ENCODE results near the gene CCNL1.

Gene CCNL1

DNA sequence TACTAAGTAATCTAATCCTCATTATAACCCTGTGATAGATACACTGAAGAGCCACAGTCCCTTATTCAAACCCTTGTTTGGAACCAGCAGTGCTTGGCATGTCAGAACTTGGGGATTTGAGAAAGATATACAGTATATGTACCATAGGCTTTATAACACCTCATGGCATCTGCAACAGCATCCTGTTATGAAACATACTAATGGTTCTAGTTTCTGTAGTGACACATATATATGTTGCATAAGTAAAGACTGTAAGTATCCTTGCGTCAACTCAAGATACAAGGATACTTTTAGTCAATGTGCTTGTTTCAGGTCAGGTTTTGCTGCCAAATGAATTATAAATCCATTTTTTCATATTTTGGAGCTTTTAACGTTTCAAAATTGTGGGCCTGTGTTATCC, 58.5 kb downstream of the CCNL1 start:
- DNase-seq, result no peak

DNA sequence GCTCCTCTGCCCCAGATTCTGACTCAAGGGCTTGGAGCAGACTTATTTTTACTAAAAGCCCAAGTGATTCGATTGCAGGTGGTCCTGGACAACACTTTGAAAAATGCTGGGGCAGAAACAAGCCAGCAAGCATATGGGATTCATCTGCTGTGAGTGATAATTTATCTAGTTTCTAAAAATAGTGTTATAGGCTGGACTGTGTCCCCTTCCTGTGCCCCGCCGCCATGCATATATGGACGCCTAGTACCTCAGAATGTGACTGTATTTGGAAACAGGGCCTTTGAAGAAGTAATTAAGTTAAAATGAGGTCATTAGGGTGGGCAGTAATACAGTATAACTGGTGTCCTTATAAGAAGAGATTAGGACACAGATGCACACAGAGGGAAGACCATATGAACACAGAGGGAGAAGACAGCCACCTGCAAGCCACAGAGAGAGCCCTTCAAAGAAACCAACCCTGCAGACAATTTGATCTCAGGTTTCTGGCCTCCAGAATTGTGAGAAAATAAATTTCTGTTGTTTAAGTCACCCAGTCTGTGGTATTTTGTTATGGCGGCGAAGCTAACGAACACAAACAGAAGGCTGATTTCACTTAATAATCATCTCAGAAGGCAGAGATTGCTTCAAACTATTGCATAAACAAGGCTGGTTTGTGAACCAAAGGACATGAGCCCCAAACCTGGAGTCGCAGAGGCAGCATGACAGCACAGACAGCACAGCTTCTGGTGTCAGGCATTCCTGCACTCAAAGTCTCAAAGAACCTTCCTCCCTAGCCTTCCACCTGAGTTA, 59.1 kb downstream of the CCNL1 start:
- DNase-seq, result no peak

DNA sequence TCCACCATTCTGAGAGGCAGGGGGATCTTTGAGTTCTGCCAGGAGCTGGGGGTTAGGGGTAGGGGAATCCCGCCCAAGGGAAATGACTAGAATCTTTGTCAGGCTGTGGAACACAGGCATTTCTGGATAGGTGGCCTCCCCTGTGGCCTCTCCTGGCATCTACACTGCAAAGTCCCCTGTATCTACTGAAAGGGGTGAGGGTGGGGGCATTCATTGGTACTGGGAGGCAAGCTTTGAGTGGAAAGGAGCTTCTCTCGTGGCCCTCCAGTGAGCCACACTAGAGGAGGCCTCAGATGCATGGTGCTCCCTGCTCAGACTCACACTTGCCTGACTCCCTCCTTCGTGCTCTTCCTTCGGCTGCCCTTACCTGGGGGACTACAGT, 59.9 kb downstream of the CCNL1 start:
- DNase-seq, result no peak

DNA sequence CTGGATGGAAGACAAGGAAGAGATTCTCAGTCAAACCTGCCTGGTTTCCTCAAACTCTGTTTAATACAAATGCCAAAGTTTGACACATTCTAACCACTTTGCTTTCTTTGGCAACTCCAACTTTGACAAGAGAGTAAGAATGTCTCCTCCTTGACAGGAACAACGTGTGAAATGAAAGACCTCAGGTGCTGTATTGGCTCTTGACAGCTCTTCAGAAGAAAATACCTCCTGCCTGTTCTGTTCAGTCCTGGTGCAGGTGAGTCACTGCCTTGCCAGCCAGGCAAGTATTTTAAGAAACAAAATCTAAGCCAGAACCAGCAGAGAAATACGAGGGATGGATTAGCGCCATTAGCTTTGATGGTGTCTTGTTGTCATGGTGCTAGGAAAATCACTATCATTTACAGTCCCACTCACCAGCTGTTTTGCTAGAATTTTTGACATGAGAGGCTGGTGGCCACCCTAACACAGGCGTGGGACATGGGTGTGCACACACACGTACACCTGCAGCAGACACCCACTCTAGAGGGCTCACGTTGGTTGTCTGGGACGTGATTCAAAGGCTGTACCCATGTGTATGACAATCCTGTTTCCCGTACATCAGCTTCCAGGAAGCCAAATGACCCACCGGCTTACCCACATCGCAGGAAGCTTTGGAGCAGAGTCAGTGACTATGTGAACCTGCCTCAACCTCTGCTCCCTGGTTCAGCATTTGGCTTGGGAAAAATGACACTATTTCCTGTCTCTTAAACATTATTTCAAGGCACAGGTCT, 60.4 kb downstream of the CCNL1 start:
- DNase-seq, result no peak

DNA sequence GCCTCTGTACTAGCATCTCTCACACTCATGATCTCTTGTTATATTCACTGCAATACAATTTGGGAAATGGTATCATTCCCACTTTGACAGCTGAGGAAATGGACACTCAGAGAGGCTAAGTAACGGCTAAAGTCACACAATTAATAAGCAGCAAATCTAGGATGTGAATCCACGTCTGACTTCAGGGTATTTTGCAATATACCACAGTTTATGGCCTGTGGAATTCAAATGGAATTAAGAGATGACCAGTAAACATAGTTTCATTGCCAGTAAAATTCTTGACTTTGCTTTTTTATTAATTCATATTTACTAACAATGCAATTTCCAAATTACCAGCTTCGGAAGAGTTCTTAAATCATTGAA, 61.1 kb downstream of the CCNL1 start:
- DNase-seq, result no peak

DNA sequence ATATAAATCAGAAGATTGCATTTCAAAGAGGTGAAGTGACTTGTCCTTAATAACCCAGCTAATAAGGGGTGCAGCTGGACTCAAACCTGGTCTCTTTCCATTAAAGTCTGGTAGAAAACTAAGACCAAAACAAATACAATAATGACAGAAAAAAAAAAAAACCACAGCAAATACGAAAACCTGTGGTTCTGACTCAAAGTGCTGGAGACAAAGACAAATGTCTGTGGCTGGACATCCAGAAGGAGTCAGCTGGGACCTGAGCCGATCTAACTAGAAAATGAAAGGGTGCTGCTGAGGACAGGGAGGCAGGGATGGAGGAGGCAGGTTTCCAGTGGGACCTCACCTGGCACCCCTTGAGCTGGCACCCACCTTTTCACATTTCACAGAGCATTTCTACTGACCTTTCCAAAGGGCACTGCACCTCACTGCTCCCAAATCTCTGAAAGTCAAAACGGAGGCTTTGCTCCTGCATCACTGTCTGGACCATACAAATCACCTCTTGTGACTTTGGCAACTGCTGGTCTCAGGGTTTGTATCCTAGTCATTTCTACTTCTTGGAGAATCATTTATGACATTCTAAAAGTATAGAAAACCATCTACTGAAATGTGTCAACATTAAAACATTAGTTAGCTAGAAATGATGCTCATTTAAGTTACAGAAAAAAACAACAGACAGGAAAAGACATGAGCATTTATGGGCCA, 61.7 kb downstream of the CCNL1 start:
- DNase-seq, result no peak

Data from NCI-H446 (cell line).